HG03457 (cell line): ENCODE measurements around the gene KRT84.
"Not testable (repeated sequence)": the region's sequence is repeated elsewhere in the genome, so short reads cannot be mapped to it uniquely, and the experiment has no call there.

Experiments used
- ATAC-seq: cut with Tn5 transposase; IDR thresholded peaks from one replicate; pipeline ENCODE4 v1.9.1; 2021; ENCODE audit warnings: moderate number of reproducible peaks; ENCODE audit not compliant: unreplicated experiment

Gene KRT84

DNA sequence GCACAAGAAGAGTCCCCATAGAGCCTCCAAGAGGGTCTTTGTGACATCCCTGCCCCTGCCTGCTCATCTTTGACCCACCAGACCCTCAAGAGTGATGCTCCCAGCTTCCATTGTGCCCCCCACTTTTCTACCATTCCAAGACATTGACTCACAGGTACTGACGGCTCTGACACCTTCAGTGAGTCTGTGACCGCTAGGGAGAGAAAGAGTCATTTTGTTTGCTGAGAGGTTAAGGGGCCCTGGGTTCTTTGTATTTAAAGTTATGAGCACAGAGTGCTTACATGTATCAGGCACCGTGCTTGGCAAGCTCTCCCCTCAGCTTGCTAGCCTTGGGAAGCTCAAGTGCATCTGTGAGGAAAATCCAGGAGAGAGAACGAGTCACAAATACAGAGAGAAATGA, 27.8 kb upstream of the KRT84 start:
- no peak for ATAC-seq

DNA sequence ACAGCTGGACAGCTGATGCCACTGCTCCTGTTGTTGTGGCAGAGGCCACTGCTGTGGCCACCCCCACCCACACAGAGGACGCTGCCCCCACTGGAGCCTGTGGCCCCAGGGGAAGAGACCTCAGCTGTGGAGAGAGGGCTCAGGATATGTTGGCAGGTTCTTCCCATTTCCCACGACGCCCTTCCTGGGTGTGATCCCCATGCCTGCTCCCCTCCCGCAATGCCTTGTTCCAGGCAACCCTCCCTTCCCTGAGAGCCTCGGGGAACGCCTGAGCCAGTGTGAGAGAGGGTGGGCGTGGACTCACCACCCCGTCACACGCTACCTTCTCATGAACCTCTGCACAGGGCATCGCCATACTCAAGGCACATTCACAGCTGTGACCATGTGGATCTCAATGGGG, 26.4 kb upstream of the KRT84 start:
- no peak for ATAC-seq

GRCh38 chr12:52410589-52411248, 25.3 kb upstream of the KRT84 start:
- ATAC-seq: not testable (repeated sequence)

- ATAC-seq: no peak
Measured at GRCh38 chr12:52407918-52408317, 22.5 kb upstream of the KRT84 start.

DNA sequence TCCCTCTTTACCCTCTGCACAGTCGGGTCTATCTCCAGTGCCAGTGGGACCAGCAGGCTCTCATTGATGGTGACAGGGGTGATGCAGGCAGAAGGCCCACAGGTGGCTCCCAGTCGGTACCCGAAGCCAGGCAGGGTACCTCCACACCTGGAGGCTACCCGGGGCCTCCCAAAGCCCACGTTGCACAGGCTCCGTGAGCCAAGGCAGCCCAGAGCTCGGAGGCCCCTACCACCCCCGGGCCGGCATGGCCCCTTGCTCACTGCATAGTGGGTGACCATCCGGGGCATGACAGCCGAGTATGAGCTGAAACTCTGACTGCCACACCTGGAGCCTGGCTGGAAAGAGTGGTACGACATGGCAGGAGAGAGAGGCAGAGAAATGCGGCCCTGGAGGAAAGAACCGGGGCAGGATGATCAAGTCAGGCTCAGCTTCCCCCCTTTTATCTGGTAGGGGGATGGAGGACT, 20.5 kb upstream of the KRT84 start, which contains the start of gene KRT82:
Gene KRT82 (minus strand): TSS at position 414 of the 464 bp plus-strand sequence. CDS start 58 bp downstream, at position 356.
- ATAC-seq: no peak

DNA sequence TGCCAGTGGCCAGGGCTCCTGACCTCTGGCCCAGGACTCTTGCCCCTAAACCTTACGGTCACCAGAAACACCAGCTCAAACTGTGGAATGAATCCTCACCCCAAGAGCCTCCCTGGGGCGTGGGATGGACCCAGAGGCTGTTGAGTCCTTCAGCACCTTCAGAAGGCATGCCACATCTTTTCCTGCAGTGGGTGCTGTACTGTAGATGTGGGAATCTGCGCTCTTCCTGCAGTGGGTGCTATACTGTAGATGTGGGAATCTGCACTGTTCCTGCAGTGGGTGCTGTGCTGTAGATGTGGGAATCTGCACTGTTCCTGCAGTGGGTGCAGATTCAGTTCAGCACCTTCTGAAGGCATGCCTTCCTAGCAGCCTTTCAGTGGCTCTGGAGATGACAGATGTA, 19.5 kb upstream of the KRT84 start:
- ATAC-seq: no peak

GRCh38 chr12:52403561-52403960, 18.1 kb upstream of the KRT84 start:
- no peak for ATAC-seq

DNA sequence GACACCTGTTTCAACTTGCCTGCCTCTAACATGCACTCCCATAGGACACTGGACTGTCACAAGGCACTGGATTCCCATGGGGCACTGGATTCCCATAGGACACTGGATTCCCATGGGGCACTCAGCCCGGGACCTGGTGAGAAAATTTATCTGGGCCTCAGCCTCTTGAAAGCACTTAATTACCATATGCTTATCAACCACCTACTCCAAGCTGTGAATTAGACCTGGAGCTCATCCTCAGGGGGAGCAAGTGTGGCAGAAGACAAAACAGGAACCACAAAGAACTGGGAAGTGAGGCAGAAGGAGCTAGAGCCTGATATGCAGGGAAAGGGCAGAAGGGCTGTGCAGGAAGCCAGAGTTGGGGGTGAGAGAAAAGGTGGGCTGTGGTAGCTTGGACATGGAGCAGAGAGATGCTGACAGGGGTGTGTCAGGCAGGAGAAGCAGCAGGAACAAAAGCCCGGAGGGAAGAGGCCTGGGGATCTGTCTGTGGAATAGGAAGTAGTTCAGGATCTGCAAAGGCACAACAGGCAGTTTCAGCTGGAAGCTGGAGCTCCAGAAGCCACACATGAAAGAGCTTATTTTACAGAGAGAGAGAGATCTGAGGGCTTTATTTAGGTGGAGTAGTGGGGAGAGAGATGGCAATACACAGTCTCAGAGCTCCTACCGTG, 17.6 kb upstream of the KRT84 start:
- no peak for ATAC-seq

DNA sequence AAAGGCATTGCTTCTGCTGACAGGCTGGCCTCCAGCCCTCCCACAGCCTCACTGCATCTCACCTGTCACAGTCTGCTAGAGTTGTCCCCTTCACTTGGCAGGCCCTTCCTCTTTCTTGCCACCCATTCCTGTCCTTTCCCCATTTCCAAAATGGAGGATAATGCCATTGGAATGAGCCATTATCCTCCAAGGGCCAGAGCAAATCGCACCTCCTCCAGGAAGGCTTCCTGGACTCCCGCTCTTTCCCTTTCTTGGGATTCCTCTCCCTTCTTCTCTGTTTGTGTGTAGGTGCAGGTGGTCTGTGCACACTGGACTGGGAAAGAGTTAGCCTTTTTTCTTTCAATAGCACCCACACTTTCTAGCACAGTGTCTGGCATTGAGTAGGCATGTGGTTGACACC, 16.9 kb upstream of the KRT84 start:
- ATAC-seq: no peak

DNA sequence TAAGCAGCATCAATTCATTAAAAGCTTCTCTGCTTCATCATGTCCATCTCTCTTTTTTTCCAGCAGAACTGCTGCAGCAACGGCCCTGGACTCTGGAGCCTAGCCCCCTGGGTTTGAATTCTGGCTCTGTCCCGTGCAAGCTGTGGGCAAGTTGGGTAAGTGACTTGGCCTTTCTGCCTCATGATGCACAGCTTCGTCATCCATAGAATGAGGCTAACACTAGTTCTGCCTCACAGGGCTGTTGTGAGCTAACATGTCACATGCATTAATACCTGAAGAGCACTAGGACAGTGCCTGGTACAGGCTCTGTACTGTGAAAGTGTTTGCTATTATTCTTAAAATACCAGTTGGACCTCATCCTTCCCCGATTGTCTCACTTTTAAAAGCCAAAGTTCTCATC, 16.5 kb upstream of the KRT84 start:
- ATAC-seq: no peak

- no peak for ATAC-seq
Measured at GRCh38 chr12:52401526-52401925, 16.1 kb upstream of the KRT84 start.

GRCh38 chr12:52400906-52401305, 15.5 kb upstream of the KRT84 start:
- ATAC-seq: no peak

DNA sequence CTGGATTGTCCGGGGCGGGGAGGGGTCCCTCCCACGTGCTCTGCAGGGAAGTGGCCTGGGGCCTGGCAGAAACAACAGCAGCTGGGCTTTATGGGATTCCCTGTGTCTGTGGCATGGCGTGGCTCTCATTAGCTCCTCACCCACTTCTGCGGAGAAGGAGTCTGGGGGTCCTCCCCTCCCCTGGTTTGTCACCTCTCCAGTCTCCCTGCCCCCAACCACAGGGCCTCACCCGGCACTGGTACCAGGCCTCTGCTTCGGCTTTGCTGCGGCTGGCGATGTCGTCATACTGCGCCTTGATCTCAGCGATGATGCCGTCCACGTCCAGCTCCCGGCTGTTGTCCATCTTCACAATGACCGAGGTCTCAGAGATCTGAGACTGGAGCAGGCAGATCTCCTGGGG, 14.3 kb upstream of the KRT84 start:
- ATAC-seq: no peak

DNA sequence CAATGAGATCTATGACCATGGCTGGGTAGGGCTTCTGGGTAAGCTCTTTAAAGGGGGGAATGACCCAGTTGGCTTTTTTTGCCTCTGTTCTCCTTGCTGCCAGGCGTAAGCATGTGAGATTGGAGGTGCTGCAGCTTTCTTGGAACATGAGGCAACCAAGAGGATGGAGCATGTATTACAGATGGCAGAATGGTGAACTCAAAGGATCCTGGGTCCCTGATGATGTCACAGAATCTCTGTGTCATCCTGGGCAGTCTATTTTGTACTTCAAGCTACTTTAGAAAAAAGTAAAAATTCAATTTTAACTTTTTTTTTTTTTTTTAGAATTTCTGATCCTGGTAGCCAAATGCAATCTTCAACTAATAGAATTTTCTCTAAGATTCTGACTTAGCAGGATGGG, 12.7 kb upstream of the KRT84 start:
- no peak for ATAC-seq

GRCh38 chr12:52396656-52397055, 11.2 kb upstream of the KRT84 start:
- ATAC-seq: no peak

- ATAC-seq: no peak
Measured at GRCh38 chr12:52395761-52396434, 10.4 kb upstream of the KRT84 start.

DNA sequence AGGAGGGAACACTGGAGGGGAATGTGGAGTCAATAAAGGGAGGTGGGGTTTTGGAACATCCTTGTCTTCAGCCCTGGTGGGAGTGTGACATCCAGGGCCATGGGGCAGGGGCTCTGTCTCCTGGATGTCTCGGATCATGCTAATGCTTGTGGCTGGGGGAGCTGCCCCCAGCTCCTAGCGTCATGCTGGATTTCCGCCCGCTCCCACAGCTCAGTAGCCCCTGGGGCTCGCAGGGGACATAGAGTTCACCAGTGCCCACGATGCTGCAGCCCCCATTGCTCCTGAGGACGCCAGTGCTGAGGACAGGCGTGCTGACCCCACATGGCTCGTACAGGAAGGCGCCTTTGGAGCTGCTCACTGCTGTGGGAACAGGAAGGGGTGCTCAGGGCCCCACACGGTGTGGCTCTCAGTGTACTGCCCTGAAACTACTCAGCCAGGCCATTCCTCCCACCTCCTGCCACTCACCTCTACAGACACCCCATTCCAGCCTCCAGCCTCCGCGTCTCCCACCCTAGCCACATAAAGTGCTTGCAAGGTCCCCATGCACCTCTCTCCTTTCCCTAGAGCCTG, 9.5 kb upstream of the KRT84 start:
- ATAC-seq: no peak

- ATAC-seq: no peak
Measured at GRCh38 chr12:52392465-52393007, 7.1 kb upstream of the KRT84 start.

DNA sequence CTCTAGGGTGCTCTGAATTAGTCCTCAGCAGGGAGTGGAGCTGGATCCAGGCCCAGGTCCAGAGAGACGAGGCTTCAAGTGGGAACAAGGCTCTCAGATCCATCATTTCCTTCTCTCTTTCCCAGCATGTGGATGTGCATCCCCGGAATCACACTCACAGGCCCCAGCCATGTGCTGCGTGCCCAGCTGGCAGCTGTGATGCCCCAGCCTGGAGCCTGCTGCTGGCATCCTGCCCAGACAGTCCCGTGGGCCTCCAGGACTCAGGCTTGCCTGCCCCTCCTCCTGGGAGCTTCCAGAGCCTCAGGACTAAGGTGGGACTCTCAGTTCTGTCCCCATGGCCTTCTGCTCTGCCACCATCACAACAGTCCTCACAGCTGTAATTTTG, 6.2 kb upstream of the KRT84 start:
- no peak for ATAC-seq

- no peak for ATAC-seq
Measured at GRCh38 chr12:52390739-52391617, 5.5 kb upstream of the KRT84 start.
